DMS53 treated with DMSO at 0.1 percent for 48 hours (cell line): ENCODE data around the gene PACC1.

Experiments used
- DNase-seq: peaks from one replicate; lab custom pipeline; 2025; ENCODE audit not compliant: unreplicated experiment; lab: John Stamatoyannopoulos, UW

Gene PACC1

DNA sequence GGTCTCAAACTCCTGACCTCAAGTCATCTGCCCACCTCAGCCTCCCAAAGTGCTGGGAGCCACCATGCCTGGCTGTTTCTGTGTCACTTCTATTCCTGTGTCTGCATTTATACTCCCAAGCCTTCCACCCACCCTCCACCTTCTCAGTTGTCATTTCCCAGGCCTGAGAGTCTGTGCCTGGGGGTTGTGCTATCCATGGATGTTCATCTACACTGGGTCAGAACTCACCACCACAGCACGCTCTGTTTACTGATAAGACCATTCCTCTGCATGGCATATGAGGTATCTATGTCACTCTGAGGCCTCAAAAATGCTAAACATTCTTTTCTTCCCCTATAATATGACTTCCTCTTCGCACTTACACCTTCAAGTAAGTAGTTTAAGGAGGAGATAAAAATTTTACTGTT, 24.1 kb upstream of the PACC1 start:
- DNase-seq, result no peak

DNA sequence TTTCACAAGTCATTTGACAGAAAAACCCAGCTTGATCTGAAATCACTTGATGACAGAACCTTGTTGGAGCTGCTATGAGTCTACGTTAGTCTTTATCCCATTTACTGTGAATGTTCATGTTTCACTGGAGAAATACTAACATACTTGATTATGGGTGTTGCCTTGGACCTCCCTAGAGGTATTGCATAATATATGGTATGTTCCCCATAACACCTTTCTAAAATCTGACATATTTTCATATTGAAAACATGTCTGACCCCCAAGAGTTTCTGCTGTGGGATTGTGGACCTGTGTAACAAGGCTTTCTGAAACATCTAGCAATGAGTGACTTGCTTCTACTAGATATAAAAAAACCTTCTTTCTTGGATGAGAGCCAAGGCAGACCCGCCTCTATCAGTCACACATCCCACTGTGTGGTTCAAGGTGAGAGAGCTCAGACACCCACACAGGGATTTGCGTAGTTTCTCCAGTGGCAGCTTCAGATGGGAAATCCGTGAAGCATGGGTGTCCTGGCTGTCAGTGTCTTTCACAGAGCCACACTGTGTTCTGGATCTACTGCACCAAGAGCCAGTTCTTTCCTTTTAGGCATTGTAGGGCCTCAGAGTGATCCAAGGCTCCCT, 22.6 kb upstream of the PACC1 start:
- no peak for DNase-seq

DNA sequence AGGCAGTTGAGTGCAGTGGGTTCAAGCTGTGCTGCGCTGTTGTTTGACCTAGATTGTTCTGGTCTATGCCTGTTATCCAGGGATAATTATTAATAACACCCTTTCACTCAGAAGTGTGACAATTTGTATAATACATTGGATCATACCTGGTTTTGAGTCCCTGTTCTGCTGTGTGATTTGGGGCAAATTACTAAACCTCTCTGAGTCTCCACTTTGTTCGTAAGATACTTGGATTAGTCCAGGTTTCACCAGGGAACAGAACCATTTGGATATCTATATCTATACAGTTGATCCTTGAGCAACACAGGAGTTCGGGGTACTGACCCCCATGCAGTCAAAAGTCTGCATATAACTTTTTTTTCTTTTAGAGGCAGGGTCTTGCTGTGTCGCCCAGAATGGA, 20.3 kb upstream of the PACC1 start:
- DNase-seq, result no peak

DNA sequence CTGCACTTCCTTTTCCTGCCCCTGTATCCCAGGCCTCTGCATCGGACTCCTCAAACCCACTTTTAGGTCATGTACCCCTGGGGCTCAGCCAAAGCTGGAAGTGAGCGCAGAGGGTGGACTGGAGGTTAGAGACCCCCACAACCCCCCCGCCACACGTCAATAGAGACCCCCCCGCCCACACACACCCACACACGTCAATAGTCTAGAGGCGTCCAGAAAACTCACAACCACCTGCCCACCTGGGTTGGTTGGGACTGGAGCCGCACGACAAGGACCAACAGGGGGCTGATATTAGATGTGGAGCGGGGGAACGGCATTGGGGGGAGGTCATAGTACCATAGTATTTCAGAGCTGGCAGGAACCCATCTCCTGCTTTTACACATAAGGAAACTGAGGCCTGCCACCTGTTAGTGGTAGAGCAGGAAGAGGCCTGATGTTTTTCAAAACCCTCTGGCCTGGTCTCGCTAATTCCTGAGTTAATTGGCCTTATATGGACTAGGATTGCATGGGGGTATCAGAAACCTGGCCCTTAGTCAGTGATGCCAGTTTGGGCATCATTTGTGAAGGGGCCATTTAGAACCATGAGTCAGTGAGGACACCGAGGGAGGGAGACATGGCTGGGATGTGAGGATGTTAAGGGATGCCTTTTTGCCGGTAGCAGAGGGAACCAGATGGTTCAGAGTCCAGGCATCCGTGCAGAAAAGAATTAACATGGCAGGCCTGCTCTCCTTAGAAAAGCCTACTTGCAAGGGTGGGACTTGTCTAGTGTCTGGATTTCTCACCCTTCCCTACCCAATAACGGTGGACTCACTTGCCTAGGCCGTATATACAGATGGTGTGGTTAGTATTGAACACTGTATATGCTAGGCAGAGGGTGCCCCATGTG, 19.1 kb upstream of the PACC1 start:
- no peak for DNase-seq

GRCh38 chr1:212432661-212433576, 18.2 kb upstream of the PACC1 start, which contains the start of gene NENF:
TSS of gene NENF (plus strand) at chr1:212432920. CDS start at chr1:212432944, 24 bp downstream.
- DNase-seq, result peak; percentile 80

DNA sequence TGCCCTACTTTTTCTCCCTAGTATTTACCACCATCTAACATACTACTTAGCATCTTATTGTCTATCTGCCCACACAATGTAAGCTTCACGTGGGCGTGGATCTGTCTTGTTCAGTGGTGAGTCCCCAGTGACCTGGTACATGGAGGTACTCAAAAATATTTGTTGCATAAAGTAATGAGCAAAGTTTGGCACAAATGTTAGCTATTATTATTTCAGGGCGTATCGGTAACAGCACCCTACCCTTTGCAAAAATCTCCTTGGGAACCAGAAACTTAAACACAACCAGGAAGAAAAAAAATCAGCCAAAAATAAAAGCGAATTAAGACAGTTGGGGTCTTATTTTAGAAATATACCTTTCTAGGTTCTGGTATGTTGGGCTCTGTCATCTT, 17.6 kb upstream of the PACC1 start:
- no peak for DNase-seq

DNA sequence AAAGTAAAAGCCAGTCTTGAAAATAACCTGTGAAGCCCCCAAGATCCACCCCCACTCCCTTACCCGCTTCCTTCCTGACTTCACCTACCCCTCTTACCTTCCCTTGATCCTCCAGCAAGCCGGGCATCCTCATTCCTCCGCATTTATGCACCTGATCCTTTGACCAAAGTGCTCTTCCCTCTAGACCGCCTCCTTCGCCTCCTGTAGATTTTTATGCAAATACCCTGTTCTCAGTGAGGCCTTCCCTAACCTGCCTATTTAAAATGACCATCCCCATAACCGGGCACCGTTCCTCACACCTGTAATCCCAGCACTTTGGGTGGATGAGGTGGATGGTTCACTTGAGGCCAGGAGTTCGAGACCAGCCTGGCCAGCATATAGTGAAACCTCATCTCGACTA, 17.0 kb upstream of the PACC1 start:
- no peak for DNase-seq

DNA sequence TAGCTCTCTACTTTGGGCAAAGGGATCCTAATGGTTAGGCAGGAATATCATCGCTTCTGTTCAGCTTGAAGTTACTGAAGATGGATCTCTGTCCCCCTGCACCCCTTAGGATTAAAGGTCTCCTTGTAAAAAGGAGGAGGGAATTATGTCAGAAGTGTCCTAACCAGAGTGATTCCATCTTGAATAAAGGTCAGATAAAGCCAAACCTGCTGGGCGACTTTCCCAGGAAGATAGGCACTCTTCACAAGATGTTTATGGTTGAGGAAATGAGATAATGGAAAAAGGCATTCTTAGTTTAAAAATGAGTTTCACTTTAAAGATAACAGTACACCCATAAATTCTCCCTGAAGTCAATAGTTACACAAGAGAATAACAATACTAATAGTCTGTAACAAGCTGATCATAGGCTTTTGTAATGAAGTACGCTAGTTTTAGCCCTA, 16.3 kb upstream of the PACC1 start:
- DNase-seq, result peak; percentile 23

DNA sequence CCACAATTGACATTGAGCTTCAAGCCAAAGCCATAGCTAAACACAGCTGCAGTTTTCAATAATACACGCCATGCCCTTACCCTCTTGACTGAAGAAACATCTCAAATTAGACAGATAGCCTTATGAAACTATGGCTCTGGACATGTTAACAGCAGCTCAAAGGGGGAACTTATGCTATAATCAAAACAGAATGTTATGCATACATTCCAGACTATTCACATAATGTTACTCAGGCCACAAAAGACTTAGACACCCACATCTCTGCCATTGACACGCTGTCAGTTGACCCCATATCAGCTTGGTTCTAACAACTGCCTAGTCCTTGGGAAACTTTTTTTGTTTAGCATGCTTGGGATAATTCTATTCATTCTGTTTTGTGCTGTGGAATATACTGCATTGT, 15.7 kb upstream of the PACC1 start:
- no peak for DNase-seq

GRCh38 chr1:212428496-212428895, 13.8 kb upstream of the PACC1 start:
- DNase-seq, result no peak

- DNase-seq, result no peak
These were observed 9.2 kb upstream of the PACC1 start for GRCh38 chr1:212423879-212424278.

- no peak for DNase-seq
These were observed 6.5 kb upstream of the PACC1 start for GRCh38 chr1:212421165-212421564.

DNA sequence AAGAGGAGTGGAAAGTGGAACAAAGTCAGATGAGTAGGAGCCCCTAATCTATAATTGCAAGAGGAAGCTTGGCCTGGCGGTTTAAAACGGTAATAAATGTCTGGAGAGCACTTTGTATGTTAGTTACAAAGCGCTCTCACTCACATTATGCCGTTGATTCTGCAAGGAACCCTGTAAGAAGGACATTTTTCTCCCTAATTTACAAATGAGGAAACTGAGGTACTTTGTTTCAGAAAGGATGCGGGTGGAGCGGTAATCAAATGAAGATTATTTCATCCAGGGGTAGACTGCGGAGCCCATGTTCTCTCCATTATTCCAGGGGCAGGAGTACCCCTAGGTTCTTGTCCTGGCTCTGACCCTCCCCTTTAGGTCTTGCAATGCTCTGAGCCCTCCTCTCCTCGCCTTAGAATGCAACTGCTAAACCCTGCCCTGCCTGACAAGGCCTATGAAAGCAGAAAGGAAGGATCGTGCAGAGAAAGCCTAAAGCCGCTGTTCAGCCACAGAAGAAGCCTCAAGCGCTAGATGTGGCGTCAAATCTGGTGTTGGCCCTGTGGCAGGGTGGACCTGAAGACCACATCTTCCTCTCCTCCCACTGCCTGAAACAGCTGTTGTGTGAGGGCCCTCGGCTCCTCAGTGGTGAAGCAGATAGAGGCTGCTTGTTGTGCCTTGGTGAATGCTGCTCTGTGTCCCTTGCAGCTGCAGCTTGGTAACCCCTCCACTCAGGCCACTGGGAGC, 588 bp upstream of the PACC1 start:
- DNase-seq, result no peak

DNA sequence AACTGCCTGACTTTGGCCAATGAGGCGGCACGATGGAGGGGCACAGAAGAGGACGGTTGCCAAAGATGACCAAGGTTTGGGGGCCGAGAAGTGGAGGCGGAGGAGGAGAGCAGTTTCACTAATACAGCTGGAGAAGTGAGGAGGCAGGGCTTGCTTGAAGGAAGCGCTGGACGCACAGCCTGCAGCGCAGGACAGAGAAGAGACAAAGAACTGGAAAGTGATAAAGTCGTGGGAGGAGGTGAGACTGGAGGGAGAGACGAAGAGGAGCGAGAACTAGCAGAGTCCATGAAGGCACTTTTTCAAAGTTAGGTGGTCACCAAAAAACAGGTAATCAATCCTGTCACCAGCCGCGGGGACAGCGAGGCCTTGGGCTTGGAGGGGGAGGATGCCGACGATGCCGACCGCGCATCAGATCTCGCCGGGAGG, 771 bp downstream of the PACC1 start:
- DNase-seq, result peak; percentile 33

GRCh38 chr1:212412374-212412773, 2.3 kb downstream of the PACC1 start:
- no peak for DNase-seq

- no peak for DNase-seq
These were observed 4.4 kb downstream of the PACC1 start for GRCh38 chr1:212410231-212410820.

DNA sequence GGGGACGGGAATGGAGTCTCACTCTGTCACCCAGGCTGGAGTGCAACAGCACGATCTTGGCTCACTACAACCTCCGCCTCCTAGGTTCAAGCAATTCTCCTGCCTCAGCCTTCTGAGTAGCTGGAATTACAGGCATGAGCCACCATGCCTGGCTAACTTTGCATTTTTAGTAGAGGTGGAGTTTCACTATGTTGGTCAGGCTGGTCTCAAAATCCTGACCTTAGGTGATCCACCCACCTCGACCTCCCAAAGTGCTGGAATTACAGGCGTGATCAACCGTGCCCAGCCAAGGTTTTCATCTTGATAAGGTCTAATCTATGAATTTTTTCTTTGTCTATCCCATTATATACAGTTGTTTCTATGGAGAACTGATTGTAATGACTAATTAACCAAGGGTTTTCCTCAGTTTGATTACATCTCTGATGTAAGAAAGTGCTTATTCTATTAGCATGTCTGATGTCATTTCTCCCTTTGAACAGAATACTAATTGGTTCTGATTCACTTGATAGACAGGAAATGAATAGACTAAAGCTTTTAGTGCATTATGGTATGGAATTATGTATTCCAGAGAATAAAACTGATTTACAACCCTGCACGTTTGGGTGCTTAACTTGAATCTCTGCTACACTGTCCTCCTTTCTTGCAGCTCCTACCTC, 11.9 kb downstream of the PACC1 start:
- DNase-seq, result no peak

- no peak for DNase-seq
These were observed 12.7 kb downstream of the PACC1 start for GRCh38 chr1:212401838-212402582.

DNA sequence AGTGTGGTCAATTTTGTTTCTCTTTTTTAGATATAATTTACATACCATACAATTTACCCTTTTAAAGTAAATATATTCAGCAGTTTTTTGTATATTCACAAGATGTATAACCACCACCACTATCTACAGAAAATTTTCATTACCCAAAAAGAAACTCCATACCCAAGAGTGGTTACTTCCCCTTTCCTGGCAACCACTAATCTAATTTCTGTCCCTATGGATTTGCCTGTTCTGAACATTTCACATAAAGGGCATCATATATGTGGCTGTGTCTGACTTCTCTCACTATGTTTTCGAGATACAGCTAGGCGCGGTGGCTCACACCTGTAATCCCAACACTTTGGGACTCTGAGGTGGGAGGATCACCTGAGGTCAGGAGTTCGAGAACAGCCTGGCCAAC, 13.6 kb downstream of the PACC1 start:
- DNase-seq, result no peak
